Activated naive CD8-positive, alpha-beta T cell treated with anti-CD3 and anti-CD28 coated beads, Interleukin-2, amount 50 U/mL, for 24 hours (primary cell): ENCODE data around the gene CREB5.
A peak's percentile ranks its signal among the peaks of the same experiment; 100 is the strongest.
"Not testable (repeated sequence)": the region's sequence is repeated elsewhere in the genome, so short reads cannot be mapped to it uniquely, and the experiment has no call there.

ENCODE experiments used
- ATAC-seq: fragments of 150-1000 bp; cut with Tn5 transposase; one replicate; pipeline ENCODE4 v1.10.0; 2021
- DNase-seq: peaks from one replicate; pipeline ENCODE4 v3.0.0; 2021
- H3K27ac Mint-ChIP-seq: one replicate; pipeline ENCODE4 v1.8.0; 2021; ENCODE audit warnings: mild to moderate bottlenecking, mixed read lengths
- H3K27me3 Mint-ChIP-seq: one replicate; pipeline ENCODE4 v1.8.0; 2021; ENCODE audit warnings: mixed read lengths
- H3K36me3 Mint-ChIP-seq: one replicate; pipeline ENCODE4 v1.8.0; 2021; ENCODE audit warnings: low read depth, mixed read lengths
- H3K4me1 Mint-ChIP-seq: one replicate; pipeline ENCODE4 v1.8.0; 2021; ENCODE audit warnings: mixed read lengths
- H3K4me3 Mint-ChIP-seq: one replicate; pipeline ENCODE4 v1.8.0; 2021; ENCODE audit warnings: mild to moderate bottlenecking, moderate library complexity, mixed read lengths
- H3K9me3 Mint-ChIP-seq: one replicate; pipeline ENCODE4 v1.8.0; 2021; ENCODE audit warnings: mixed read lengths

Gene CREB5

GRCh38 chr7:28395404-28395803 lies 16.9 kb upstream of the CREB5 start:
- Mint-ChIP-seq H3K36me3 (no peaks in the 10 kb centered on the region), H3K4me3 (no peak overlapping the region), H3K27ac (no peak overlapping the region), H3K9me3 (no peaks in the 10 kb centered on the region), H3K27me3 (peaks cover 28% of the 10 kb centered on the region), H3K4me1 (no peaks in the 10 kb centered on the region)
- no peak for DNase-seq
- ATAC-seq = no peak

GRCh38 chr7:28395831-28396230 lies 16.5 kb upstream of the CREB5 start:
- no peaks in the 10 kb centered on the region for H3K4me1 Mint-ChIP-seq

GRCh38 chr7:28397141-28397540 lies 15.2 kb upstream of the CREB5 start:
- no peak overlapping the region for H3K4me3 Mint-ChIP-seq
- H3K9me3 Mint-ChIP-seq = no peaks in the 10 kb centered on the region
- no peak for DNase-seq
- no peak overlapping the region for H3K27ac Mint-ChIP-seq
- no peaks in the 10 kb centered on the region for H3K36me3 Mint-ChIP-seq
- peaks cover 20% of the 10 kb centered on the region for H3K27me3 Mint-ChIP-seq
- no peak for ATAC-seq
- no peaks in the 10 kb centered on the region for H3K4me1 Mint-ChIP-seq

More at GRCh38 chr7:28395831-28396230, 16.5 kb upstream of the CREB5 start:
- H3K27me3 Mint-ChIP-seq = peaks cover 27% of the 10 kb centered on the region
- H3K4me3 Mint-ChIP-seq = no peak overlapping the region
- no peak for ATAC-seq
- H3K9me3 Mint-ChIP-seq = no peaks in the 10 kb centered on the region
- H3K27ac Mint-ChIP-seq = no peak overlapping the region
- DNase-seq = no peak
- H3K36me3 Mint-ChIP-seq = no peaks in the 10 kb centered on the region

GRCh38 chr7:28400838-28401360 lies 11.4 kb upstream of the CREB5 start:
- no peak overlapping the region for H3K4me3 Mint-ChIP-seq
- ATAC-seq (no peak), DNase-seq (no peak)
- H3K9me3 Mint-ChIP-seq = no peaks in the 10 kb centered on the region
- H3K4me1 Mint-ChIP-seq = peaks cover 10% of the 10 kb centered on the region
- H3K27me3 Mint-ChIP-seq = peaks cover 21% of the 10 kb centered on the region
- no peak overlapping the region for H3K27ac Mint-ChIP-seq
- no peaks in the 10 kb centered on the region for H3K36me3 Mint-ChIP-seq

- not testable (repeated sequence) for ATAC-seq, H3K4me3 Mint-ChIP-seq, H3K27ac Mint-ChIP-seq, DNase-seq, H3K36me3 Mint-ChIP-seq, H3K9me3 Mint-ChIP-seq
- peaks cover 27% of the 10 kb centered on the region for H3K27me3 Mint-ChIP-seq
- H3K4me1 Mint-ChIP-seq = peaks cover 17% of the 10 kb centered on the region
Observed at GRCh38 chr7:28401567-28401966, 10.8 kb upstream of the CREB5 start.

- H3K27ac Mint-ChIP-seq = peak overlapping the region; percentile 66
- H3K4me3 Mint-ChIP-seq = no peak overlapping the region
- no peaks in the 10 kb centered on the region for H3K36me3 Mint-ChIP-seq
- H3K27me3 Mint-ChIP-seq = peaks cover 49% of the 10 kb centered on the region
- peak; percentile 33 for ATAC-seq
- peaks cover 47% of the 10 kb centered on the region for H3K4me1 Mint-ChIP-seq
- H3K9me3 Mint-ChIP-seq = no peaks in the 10 kb centered on the region
- peak; percentile 33 for DNase-seq
Observed at GRCh38 chr7:28405662-28406061, 6.7 kb upstream of the CREB5 start.

- H3K4me3 Mint-ChIP-seq = no peak overlapping the region
- no peaks in the 10 kb centered on the region for H3K9me3 Mint-ChIP-seq
- peaks cover 54% of the 10 kb centered on the region for H3K27me3 Mint-ChIP-seq
- peaks cover 52% of the 10 kb centered on the region for H3K4me1 Mint-ChIP-seq
- H3K36me3 Mint-ChIP-seq = no peaks in the 10 kb centered on the region
- ATAC-seq = no peak
- H3K27ac Mint-ChIP-seq = peak overlapping the region; percentile 66
- no peak for DNase-seq
Observed at GRCh38 chr7:28406192-28406591, 6.1 kb upstream of the CREB5 start.

GRCh38 chr7:28407651-28408050 lies 4.7 kb upstream of the CREB5 start:
- Mint-ChIP-seq H3K4me3 (no peak overlapping the region), H3K27me3 (peaks cover 65% of the 10 kb centered on the region), H3K36me3 (no peaks in the 10 kb centered on the region), H3K4me1 (peaks cover 65% of the 10 kb centered on the region), H3K9me3 (no peaks in the 10 kb centered on the region), H3K27ac (peak overlapping the region; percentile 62)
- ATAC-seq (no peak), DNase-seq (no peak)

GRCh38 chr7:28408105-28408959 lies 4.0 kb upstream of the CREB5 start:
- Mint-ChIP-seq H3K4me1 (peaks cover 67% of the 10 kb centered on the region), H3K4me3 (peak overlapping the region; percentile 47), H3K27ac (peak overlapping the region; percentile 75), H3K27me3 (peaks cover 70% of the 10 kb centered on the region), H3K9me3 (no peaks in the 10 kb centered on the region), H3K36me3 (no peaks in the 10 kb centered on the region)
- peak; percentile 15 for DNase-seq
- ATAC-seq = peak; percentile 17

- Mint-ChIP-seq H3K36me3 (no peaks in the 10 kb centered on the region), H3K4me3 (peak overlapping the region; percentile 86), H3K27ac (peak overlapping the region; percentile 88), H3K4me1 (peaks cover 67% of the 10 kb centered on the region), H3K9me3 (no peaks in the 10 kb centered on the region), H3K27me3 (peaks cover 78% of the 10 kb centered on the region)
- DNase-seq (peak; percentile 85), ATAC-seq (peak; percentile 87)
Observed at GRCh38 chr7:28408960-28409715, 3.2 kb upstream of the CREB5 start.

GRCh38 chr7:28409716-28410627 lies 2.3 kb upstream of the CREB5 start:
- peak overlapping the region; percentile 88 for H3K27ac Mint-ChIP-seq
- H3K36me3 Mint-ChIP-seq = no peaks in the 10 kb centered on the region
- peak overlapping the region; percentile 86 for H3K4me3 Mint-ChIP-seq
- DNase-seq (no peak), ATAC-seq (no peak)
- H3K27me3 Mint-ChIP-seq = peaks cover 74% of the 10 kb centered on the region
- no peaks in the 10 kb centered on the region for H3K9me3 Mint-ChIP-seq
- peaks cover 64% of the 10 kb centered on the region for H3K4me1 Mint-ChIP-seq

GRCh38 chr7:28410628-28411531 lies 1.4 kb upstream of the CREB5 start:
- Mint-ChIP-seq H3K36me3 (no peaks in the 10 kb centered on the region), H3K27ac (peak overlapping the region; percentile 39), H3K9me3 (no peaks in the 10 kb centered on the region), H3K4me1 (peaks cover 57% of the 10 kb centered on the region), H3K4me3 (peak overlapping the region; percentile 74), H3K27me3 (peaks cover 70% of the 10 kb centered on the region)
- DNase-seq (peak; percentile 23), ATAC-seq (peak; percentile 27)

- Mint-ChIP-seq H3K9me3 (no peaks in the 10 kb centered on the region), H3K4me3 (no peak overlapping the region), H3K36me3 (no peaks in the 10 kb centered on the region), H3K27ac (no peak overlapping the region), H3K27me3 (peaks cover 69% of the 10 kb centered on the region), H3K4me1 (peaks cover 42% of the 10 kb centered on the region)
- DNase-seq (no peak), ATAC-seq (no peak)
Observed at GRCh38 chr7:28413011-28413410, 693 bp downstream of the CREB5 start.
